NOMO-1 treated with DMSO at 0.1 percent for 48 hours (cell line): ENCODE results near the gene RIMKLA.

Source experiments
- DNase-seq: peaks from one replicate; lab custom pipeline; 2025; ENCODE audit not compliant: unreplicated experiment; lab: John Stamatoyannopoulos, UW

Gene RIMKLA

DNA sequence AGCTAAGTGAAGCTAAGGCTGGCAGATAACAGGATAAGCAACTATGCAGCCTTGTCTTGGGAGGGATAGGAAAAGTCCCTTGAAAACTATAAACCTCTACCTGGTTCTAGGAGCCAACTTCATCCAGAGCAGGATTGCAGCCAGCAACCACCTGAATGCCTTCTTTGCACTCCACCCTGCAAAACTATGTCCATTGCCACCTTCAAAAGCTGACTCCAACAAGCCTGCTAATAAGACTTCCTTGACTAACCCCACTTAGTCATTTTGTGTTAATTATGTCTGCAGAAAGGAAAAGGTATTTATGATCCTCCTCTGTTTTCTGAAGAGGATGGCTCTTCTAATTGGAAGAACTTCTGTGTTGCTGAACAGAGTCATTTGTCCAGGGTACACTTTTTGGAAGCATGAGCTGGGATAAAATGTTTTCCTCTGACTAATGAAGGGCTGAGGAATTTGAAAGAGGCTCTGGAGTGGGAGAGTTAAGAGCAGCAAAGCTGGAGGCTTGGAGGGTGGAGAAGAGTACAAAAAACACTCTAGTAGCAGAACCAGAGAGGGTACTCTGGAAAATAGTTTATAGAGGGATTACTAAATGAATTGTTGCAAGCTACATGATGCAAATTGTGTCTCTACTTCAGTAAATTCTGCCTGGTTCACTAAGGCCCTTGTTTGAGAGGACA is 9.6 kb upstream of the RIMKLA start:
- no peak for DNase-seq

DNA sequence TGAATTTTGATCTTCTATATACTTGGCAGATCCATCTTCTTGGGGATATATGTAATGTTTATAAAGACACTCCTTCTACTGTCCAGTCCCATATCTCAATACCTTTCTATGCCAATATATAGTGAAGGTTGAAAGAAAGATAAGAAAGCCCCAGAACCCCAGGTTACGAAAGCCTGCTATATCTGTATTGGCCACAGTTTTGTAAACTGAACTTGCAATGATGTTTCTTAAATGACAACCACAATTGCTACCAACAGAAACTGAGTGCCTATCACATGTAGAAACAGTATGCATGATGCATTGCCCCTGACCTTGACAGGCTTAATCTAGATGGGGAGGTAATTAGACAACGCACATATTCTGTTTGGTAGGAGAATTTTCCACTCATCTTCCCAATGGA is 7.8 kb upstream of the RIMKLA start:
- DNase-seq = no peak

- no peak for DNase-seq
Measured at GRCh38 chr1:42379794-42380585, 602 bp upstream of the RIMKLA start.

DNA sequence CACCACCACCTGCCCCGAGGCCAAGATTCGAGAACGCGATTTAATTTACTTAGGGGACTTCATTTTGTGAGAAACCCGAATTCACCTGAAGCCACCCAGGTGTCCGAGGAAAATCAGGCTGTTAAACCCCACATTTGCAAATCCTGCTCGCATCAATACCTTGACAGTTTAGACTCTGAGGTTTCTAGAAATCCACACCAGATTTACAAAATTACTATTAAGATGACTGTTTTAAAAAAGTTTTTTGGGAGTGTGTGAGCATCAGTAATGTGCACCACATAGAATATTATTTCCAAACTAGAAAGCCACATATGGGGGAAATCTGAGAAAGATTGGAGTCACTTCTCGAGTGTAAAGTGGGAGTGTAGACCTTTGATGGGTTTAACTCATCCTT is 685 bp downstream of the RIMKLA start:
- no peak for DNase-seq

DNA sequence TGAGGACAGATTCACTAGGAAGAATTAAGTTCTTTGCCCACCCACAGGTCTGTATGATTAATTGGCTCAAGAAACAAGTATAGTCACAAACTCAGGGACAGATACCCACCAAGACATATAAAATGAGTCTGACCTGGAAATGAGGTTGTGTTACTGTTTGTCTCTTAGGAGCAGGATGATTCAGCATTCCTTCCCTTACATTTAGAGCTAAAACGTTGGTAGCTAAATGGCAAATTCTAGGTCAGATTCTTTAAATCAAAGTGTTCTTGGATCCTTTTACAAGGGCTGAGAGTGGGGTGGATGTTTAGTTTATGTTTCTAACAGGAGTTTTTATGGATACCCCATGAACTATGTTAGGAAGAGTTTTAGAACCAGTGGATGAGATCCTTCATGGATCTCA is 4.7 kb downstream of the RIMKLA start:
- no peak for DNase-seq

- no peak for DNase-seq
Measured at GRCh38 chr1:42386051-42386450, 5.5 kb downstream of the RIMKLA start.

- DNase-seq = no peak
Measured at GRCh38 chr1:42392255-42392654, 11.7 kb downstream of the RIMKLA start.

GRCh38 chr1:42392967-42393848 is 12.6 kb downstream of the RIMKLA start:
- DNase-seq = no peak

- DNase-seq = no peak
Measured at GRCh38 chr1:42399315-42400100, 18.9 kb downstream of the RIMKLA start.

- no peak for DNase-seq
Measured at GRCh38 chr1:42403880-42404400, 23.3 kb downstream of the RIMKLA start.

- no peak for DNase-seq
Measured at GRCh38 chr1:42414551-42415496, 34.2 kb downstream of the RIMKLA start.

DNA sequence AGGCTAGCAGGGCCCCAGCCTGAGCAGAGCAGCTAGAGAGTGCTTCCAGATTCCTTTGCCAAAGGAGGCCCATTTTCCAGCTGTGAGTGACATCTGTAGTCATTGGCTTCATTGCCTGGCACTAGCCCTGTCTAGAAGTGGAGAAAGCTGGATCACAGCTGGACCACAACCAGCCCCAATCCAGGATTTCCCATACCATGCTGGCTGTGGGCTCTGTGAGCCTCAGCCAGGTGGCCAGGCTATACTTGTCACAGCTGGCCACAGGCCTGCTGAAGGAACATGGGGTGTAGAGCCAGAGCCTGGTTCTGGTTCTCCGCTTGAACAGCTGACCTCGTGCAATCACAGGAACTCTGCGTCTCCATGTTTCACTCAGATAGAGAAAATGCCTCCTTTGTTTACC is 36.6 kb downstream of the RIMKLA start:
- no peak for DNase-seq

DNA sequence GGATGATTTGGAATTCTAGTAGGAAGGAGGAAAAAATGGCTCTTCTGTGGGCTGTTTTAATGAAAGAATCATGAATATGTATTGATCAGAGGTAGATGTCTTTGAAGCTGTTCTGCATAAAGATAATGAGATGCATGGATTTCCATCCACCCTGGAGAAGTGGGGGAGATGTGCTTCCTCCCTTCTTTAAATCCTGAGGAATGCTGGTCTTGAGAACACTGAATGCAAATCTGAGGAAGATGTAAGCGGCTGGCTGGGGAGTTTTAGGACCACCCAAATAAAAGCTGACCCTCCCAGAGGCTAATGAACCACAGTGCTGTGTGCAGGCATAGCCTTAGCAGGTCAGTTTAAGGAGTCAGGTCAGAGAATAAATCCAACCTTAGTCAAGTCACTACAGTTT is 37.9 kb downstream of the RIMKLA start:
- DNase-seq = no peak

- DNase-seq = no peak
Measured at GRCh38 chr1:42419126-42419821, 38.7 kb downstream of the RIMKLA start.

DNA sequence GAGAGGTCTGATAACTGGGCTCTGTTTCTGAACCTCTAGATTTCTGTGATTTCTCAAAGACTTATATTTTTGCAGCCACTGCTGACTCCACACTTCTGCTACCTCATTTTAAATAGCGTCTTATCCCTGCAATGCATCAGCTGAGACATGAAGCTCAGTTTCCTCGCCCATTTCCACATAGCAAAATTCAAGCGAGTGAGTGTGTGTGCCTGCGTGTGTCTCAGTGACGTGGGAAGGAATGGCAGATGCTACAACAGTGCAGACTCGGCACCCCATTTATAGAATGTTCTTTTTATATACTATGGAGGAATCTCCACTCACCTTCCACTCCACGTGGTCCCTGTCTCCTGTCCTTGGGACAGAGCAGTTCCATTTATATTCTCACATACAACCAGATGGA is 39.5 kb downstream of the RIMKLA start:
- no peak for DNase-seq

- no peak for DNase-seq
Measured at GRCh38 chr1:42420911-42421585, 40.5 kb downstream of the RIMKLA start.

DNA sequence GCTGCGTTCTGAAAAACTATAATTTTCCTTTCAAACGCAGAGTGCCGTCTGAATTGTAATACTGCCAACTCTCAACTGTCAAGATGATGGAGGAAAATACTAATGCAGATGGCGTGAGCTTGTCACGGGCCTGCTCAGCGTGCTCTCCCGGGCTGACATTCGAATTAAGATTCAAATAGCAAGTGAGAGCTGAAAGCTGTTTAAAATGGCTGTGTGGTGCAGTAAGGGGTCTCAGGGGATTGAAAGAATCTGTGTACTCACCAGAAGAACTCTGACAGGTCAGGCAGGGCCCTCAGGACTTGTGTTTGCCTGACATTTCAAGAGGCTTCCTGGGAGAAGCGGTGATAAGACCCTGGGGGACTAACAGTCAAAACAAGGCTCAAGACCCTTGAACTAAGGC is 42.1 kb downstream of the RIMKLA start:
- no peak for DNase-seq

DNA sequence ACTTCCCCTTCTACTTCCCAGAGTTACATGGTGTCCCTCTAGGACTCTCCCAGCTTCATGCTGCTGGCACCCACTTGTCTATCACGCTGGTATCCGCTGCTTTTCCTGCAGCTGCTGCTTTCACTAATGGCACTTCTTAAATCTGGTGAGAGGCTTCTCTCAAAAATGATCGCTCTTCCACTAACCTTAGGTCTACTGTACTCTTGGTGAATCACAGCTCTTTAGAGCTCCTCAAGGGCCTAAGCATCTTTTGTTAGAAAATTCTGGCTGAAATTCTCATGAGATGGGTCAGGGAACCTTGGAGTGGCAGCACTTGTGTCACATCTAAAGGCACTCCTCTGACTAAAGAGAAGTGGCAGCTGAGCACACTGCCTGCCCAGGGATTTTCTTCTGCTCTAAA is 43.1 kb downstream of the RIMKLA start:
- DNase-seq = no peak
